K562 (cell line): ENCODE results near the gene TIMP2. TPM values are rescaled to one million over a fixed set of nuclear protein-coding genes. Genes with fewer than 3 reads are reported as not detected.

Source experiments
- ASH1L ChIP-seq: fragments of 450-650 bp; IDR thresholded peaks from 2 replicates; pipeline ENCODE4 v1.6.1; 2018; ENCODE audit warnings: borderline replicate concordance, mild to moderate bottlenecking, low read depth; ENCODE audit not compliant: partially characterized antibody
- BDP1 ChIP-seq: IDR thresholded peaks from 3 replicates; pipeline ENCODE4 v1.6.1; 2011; ENCODE audit not compliant: insufficient read length, insufficient read depth
- CBFA2T3 ChIP-seq: fragments of 450-650 bp; IDR thresholded peaks from 2 replicates; pipeline ENCODE4 v1.6.1; 2017
- EGR1 ChIP-seq: fragments of 450-650 bp; conservative IDR thresholded peaks from 2 replicates; pipeline ENCODE4 v1.6.1; 2017; ENCODE audit warnings: mild to moderate bottlenecking
- ESRRA ChIP-seq: fragments of 450-650 bp; IDR thresholded peaks from 2 replicates; pipeline ENCODE4 v1.6.1; 2014; ENCODE audit warnings: low read depth, mild to moderate bottlenecking, moderate library complexity, borderline replicate concordance
- FOXJ3 ChIP-seq: sonication (generic); formaldehyde crosslinking; IDR thresholded peaks from 2 replicates; pipeline ENCODE4 v1.4.0; 2020; ENCODE audit warnings: mild to moderate bottlenecking, missing genetic modification reagents
- IRF2 ChIP-seq: sonication (generic); formaldehyde crosslinking; IDR thresholded peaks from 2 replicates; pipeline ENCODE4 v1.8.1; 2022; ENCODE audit warnings: mild to moderate bottlenecking, missing genetic modification reagents
- SLC30A9 ChIP-seq: fragments of 250-450 bp; sonication (Bioruptor Pico); IDR thresholded peaks from 2 replicates; pipeline ENCODE4 v1.8.0; 2022; ENCODE audit warnings: mild to moderate bottlenecking, moderate library complexity
- SNIP1 ChIP-seq: fragments of 450-650 bp; IDR thresholded peaks from 2 replicates; pipeline ENCODE4 v1.7.1; 2017; ENCODE audit warnings: low read depth, mild to moderate bottlenecking
- STAT5B ChIP-seq: fragments of 250-450 bp; sonication (Bioruptor Pico); IDR thresholded peaks from 2 replicates; pipeline ENCODE4 v1.8.0; 2021; ENCODE audit warnings: mild to moderate bottlenecking, inconsistent platforms
- TCFL5 ChIP-seq: fragments of 250-450 bp; sonication (Bioruptor Pico); conservative IDR thresholded peaks from 2 replicates; pipeline ENCODE4 v1.6.1; 2021; ENCODE audit warnings: mild to moderate bottlenecking, moderate library complexity, matching md5 sums
- WHSC1 ChIP-seq: IDR thresholded peaks from one replicate; pipeline ENCODE4 v1.6.1; 2012; ENCODE audit warnings: low read length, control low read depth, inconsistent platforms
- XRCC5 ChIP-seq: fragments of 200-400 bp; formaldehyde crosslinking; IDR thresholded peaks from 2 replicates; pipeline ENCODE4 v1.6.1; 2017; ENCODE audit warnings: low read depth, mild to moderate bottlenecking, low read length
- ZNF146 ChIP-seq: IDR thresholded peaks from one replicate; pipeline ENCODE4 v1.6.1; 2018; ENCODE audit warnings: missing compliant biosample characterization; ENCODE audit not compliant: unreplicated experiment
- ZNF830 ChIP-seq: fragments of 250-450 bp; sonication (Bioruptor Pico); IDR thresholded peaks from 2 replicates; pipeline ENCODE4 v1.5.0; 2021; ENCODE audit warnings: mild to moderate bottlenecking
- polyA plus RNA-seq, 8 experiments: library from polyadenylated mRNA; depleted of rRNA in 4 of 8; stranded (reverse) in 5 of 8; unstranded in 3 of 8; fragments of >200 nt; fragmentation: Nextera tagmentation in 2 of 8; fragmentation: Illumina TruSeq in 1 of 8; extraction: Ambion mirVana in 2 of 8; extraction: Trizol in 1 of 8; gene quantifications; 2 replicates each; pipeline versions ENCODE4 v1.2.1 to v1.2.3, GENCODE V29; 2011 to 2014; ENCODE audit warnings: inconsistent platforms in 1 of 8, missing spikeins in 1 of 8
- total RNA-seq, 7 experiments: library from RNA; depleted of rRNA in 6 of 7; stranded (reverse); fragments of >200 nt in 6 of 7; fragmentation: Illumina TruSeq in 2 of 7; extraction: Trizol in 2 of 7; gene quantifications; 2 replicates each; pipeline versions ENCODE4 v1.2.1 to v1.2.3, GENCODE V29; 2011 to 2021; ENCODE audit warnings: low replicate concordance in 1 of 7
- TF ChIP-seq, protein P1 (sequence below), 2 experiments: fragments of 450-650 bp in 1 of 2; IDR thresholded peaks; 2 replicates each; pipeline ENCODE4 v1.6.1; 2011 to 2017; ENCODE audit warnings: low read depth in 2 of 2, antibody characterized with exemption in 1 of 2, borderline replicate concordance in 1 of 2, low read length in 1 of 2, mild to moderate bottlenecking in 1 of 2, mixed read lengths in 1 of 2; ENCODE audit not compliant: control insufficient read depth in 1 of 2
- TF ChIP-seq, protein P2 (sequence below): IDR thresholded peaks from 2 replicates; pipeline ENCODE4 v1.6.1; 2014; ENCODE audit warnings: antibody characterized with exemption
- TF ChIP-seq, protein P3 (sequence below): sonication (generic); formaldehyde crosslinking; IDR thresholded peaks from 2 replicates; pipeline ENCODE4 v1.5.0; 2020; ENCODE audit warnings: missing genetic modification reagents
- TF ChIP-seq, protein P4 (sequence below): fragments of 250-450 bp; sonication (Bioruptor Pico); IDR thresholded peaks from 2 replicates; pipeline ENCODE4 v1.4.0; 2020; ENCODE audit warnings: borderline replicate concordance
- TF ChIP-seq, protein P5 (sequence below): sonication (generic); formaldehyde crosslinking; IDR thresholded peaks from 2 replicates; pipeline ENCODE4 v1.8.0; 2022; ENCODE audit warnings: mild to moderate bottlenecking, missing genetic modification reagents
- TF ChIP-seq, protein P6 (sequence below): fragments of 200-800 bp; sonication (Bioruptor generic); IDR thresholded peaks from 2 replicates; pipeline ENCODE4 v1.6.1; 2017; ENCODE audit warnings: missing genetic modification characterization, missing compliant biosample characterization

Gene TIMP2
- total and polyA plus RNA-seq, 9 of the 15 experiments (the other 6 are each of a cell fraction or from before 2014, with no cell fraction given), result 0.55 TPM; not detected in 8

DNA sequence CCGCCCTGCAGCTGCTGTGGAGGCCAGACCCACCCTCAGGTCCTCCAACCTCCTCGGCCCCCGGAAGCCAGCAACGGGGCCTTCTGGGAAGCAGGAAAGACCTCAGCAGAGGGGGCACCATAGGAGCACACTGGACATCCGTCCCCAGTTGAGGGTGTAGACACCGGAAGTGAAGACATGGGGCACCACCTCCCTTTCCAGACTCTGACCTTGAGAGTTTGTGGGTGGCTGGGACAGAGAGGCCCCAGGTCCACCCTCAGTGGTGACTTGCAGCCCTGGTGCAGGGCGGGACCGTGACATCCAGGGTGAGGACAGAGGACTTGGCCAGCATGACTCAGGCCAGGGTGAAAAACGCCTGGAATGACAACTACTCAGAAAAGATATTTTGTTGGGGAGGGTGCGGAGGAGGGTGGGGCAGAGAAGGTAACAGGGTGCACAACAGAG, 42.1 kb downstream of the TIMP2 start (continued):
- TF ChIP-seq, protein P1, sequence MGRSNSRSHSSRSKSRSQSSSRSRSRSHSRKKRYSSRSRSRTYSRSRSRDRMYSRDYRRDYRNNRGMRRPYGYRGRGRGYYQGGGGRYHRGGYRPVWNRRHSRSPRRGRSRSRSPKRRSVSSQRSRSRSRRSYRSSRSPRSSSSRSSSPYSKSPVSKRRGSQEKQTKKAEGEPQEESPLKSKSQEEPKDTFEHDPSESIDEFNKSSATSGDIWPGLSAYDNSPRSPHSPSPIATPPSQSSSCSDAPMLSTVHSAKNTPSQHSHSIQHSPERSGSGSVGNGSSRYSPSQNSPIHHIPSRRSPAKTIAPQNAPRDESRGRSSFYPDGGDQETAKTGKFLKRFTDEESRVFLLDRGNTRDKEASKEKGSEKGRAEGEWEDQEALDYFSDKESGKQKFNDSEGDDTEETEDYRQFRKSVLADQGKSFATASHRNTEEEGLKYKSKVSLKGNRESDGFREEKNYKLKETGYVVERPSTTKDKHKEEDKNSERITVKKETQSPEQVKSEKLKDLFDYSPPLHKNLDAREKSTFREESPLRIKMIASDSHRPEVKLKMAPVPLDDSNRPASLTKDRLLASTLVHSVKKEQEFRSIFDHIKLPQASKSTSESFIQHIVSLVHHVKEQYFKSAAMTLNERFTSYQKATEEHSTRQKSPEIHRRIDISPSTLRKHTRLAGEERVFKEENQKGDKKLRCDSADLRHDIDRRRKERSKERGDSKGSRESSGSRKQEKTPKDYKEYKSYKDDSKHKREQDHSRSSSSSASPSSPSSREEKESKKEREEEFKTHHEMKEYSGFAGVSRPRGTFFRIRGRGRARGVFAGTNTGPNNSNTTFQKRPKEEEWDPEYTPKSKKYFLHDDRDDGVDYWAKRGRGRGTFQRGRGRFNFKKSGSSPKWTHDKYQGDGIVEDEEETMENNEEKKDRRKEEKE (IDR thresholded peaks at IDR 0.05; ENCODE audit: borderline replicate concordance in 1 of 2, control insufficient read depth in 1 of 2, low read depth in 2 of 2, low read length in 1 of 2), result no peak
- TF ChIP-seq STAT5B (CRISPR knock-in tag) (no peak), EGR1 (peak; percentile 54; the same call in 1 of the 2 replicates), SNIP1 (no peak), IRF2 (CRISPR knock-in tag) (no peak), XRCC5 (no peak), ASH1L (no peak), ZNF146 (CRISPR knock-in tag) (no peak), ZNF830 (CRISPR knock-in tag) (no peak), FOXJ3 (CRISPR knock-in tag) (no peak), SLC30A9 (CRISPR knock-in tag) (no peak), BDP1 (no peak), CBFA2T3 (0 out of 2 replicates have a peak, but pooled peaks have one; percentile 7), TCFL5 (CRISPR knock-in tag) (no peak), ESRRA (peak; percentile 86), WHSC1 (no peak)
- TF ChIP-seq, protein P2, sequence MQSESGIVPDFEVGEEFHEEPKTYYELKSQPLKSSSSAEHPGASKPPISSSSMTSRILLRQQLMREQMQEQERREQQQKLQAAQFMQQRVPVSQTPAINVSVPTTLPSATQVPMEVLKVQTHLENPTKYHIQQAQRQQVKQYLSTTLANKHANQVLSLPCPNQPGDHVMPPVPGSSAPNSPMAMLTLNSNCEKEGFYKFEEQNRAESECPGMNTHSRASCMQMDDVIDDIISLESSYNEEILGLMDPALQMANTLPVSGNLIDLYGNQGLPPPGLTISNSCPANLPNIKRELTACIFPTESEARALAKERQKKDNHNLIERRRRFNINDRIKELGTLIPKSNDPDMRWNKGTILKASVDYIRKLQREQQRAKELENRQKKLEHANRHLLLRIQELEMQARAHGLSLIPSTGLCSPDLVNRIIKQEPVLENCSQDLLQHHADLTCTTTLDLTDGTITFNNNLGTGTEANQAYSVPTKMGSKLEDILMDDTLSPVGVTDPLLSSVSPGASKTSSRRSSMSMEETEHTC, result no peak
- TF ChIP-seq, protein P3, sequence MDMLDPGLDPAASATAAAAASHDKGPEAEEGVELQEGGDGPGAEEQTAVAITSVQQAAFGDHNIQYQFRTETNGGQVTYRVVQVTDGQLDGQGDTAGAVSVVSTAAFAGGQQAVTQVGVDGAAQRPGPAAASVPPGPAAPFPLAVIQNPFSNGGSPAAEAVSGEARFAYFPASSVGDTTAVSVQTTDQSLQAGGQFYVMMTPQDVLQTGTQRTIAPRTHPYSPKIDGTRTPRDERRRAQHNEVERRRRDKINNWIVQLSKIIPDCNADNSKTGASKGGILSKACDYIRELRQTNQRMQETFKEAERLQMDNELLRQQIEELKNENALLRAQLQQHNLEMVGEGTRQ, result no peak
- TF ChIP-seq, protein P4, sequence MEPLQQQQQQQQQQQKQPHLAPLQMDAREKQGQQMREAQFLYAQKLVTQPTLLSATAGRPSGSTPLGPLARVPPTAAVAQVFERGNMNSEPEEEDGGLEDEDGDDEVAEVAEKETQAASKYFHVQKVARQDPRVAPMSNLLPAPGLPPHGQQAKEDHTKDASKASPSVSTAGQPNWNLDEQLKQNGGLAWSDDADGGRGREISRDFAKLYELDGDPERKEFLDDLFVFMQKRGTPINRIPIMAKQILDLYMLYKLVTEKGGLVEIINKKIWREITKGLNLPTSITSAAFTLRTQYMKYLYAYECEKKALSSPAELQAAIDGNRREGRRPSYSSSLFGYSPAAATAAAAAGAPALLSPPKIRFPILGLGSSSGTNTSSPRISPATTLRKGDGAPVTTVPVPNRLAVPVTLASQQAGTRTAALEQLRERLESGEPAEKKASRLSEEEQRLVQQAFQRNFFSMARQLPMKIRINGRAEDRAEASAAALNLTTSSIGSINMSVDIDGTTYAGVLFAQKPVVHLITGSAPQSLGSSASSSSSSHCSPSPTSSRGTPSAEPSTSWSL, result no peak
- TF ChIP-seq, protein P5, sequence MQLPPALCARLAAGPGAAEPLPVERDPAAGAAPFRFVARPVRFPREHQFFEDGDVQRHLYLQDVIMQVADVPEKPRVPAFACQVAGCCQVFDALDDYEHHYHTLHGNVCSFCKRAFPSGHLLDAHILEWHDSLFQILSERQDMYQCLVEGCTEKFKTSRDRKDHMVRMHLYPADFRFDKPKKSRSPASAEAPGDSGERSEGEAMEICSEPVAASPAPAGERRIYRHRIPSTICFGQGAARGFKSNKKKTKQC, result no peak
- TF ChIP-seq, protein P6, sequence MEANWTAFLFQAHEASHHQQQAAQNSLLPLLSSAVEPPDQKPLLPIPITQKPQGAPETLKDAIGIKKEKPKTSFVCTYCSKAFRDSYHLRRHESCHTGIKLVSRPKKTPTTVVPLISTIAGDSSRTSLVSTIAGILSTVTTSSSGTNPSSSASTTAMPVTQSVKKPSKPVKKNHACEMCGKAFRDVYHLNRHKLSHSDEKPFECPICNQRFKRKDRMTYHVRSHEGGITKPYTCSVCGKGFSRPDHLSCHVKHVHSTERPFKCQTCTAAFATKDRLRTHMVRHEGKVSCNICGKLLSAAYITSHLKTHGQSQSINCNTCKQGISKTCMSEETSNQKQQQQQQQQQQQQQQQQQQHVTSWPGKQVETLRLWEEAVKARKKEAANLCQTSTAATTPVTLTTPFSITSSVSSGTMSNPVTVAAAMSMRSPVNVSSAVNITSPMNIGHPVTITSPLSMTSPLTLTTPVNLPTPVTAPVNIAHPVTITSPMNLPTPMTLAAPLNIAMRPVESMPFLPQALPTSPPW (CRISPR knock-in tag), result peak; percentile 73
